ENCODE data around the gene SMAP1. TPM values are rescaled to one million over a fixed set of nuclear protein-coding genes. Genes with fewer than 3 reads are reported as not detected.

SMAP1 gene
- total RNA-seq, 1 experiment from 2014 or later, result 36.1 TPM

- Mint-ChIP-seq H3K27me3 (ENCODE audit: insufficient read depth, unreplicated experiment) (no peaks in the 10 kb centered on the region), H3K36me3 (ENCODE audit: insufficient read depth, unreplicated experiment) (no peaks in the 10 kb centered on the region), H3K9me3 (ENCODE audit: unreplicated experiment) (peaks cover 21% of the 10 kb centered on the region), H3K27ac (ENCODE audit: unreplicated experiment) (no peak overlapping the region), H3K4me1 (ENCODE audit: low read depth, unreplicated experiment) (no peaks in the 10 kb centered on the region), H3K4me3 (ENCODE audit: unreplicated experiment) (no peak overlapping the region)
- CTCF ChIA-PET, result no interaction called here
- Histone ChIP-seq H3K36me3 (ENCODE audit: control insufficient read depth, insufficient read depth, low read length) (no peaks in the 10 kb centered on the region), H3K4me3 (ENCODE audit: low read depth, low read length) (no peak overlapping the region), H3K4me1 (no peaks in the 10 kb centered on the region), H3K27me3 (replicated peaks; ENCODE audit: control insufficient read depth, insufficient read depth, low read length) (no peaks in the 10 kb centered on the region), H3K9me3 (peaks cover 15% of the 10 kb centered on the region)
- no peak for DNase-seq
- POLR2A ChIA-PET, result no interaction called here
- no TSS peak for BruUV-seq (replicated peaks)
- no peak for TF ChIP-seq CTCF (IDR thresholded peaks at IDR 0.05; ENCODE audit: insufficient read depth in 1 of 2, low read depth in 1 of 2, low read length in 1 of 2, severe bottlenecking in 1 of 2, unreplicated experiment in 1 of 2)
- intact Hi-C loops (cut with micrococcal nuclease; ENCODE audit: unreplicated experiment), result no loop called here
Measured at GRCh38 chr6:70872469-70872868, 204.8 kb downstream of the SMAP1 start.

GRCh38 chr6:70874181-70874913 is 206.7 kb downstream of the SMAP1 start:
- no peak overlapping the region for H3K4me3 ChIP-seq (ENCODE audit: low read depth, low read length)
- DNase-seq, result no peak
- no peaks in the 10 kb centered on the region for H3K4me1 ChIP-seq
- H3K36me3 Mint-ChIP-seq (ENCODE audit: insufficient read depth, unreplicated experiment), result no peaks in the 10 kb centered on the region
- no peak overlapping the region for H3K4me3 Mint-ChIP-seq (ENCODE audit: unreplicated experiment)
- CTCF ChIA-PET, result no interaction called here
- H3K27ac Mint-ChIP-seq (ENCODE audit: unreplicated experiment), result no peak overlapping the region
- peaks cover 15% of the 10 kb centered on the region for H3K9me3 ChIP-seq
- H3K9me3 Mint-ChIP-seq (ENCODE audit: unreplicated experiment), result peaks cover 21% of the 10 kb centered on the region
- TF ChIP-seq CTCF (IDR thresholded peaks at IDR 0.05; ENCODE audit: insufficient read depth in 1 of 2, low read depth in 1 of 2, low read length in 1 of 2, severe bottlenecking in 1 of 2, unreplicated experiment in 1 of 2), result no peak
- peaks cover 9% of the 10 kb centered on the region for H3K27me3 Mint-ChIP-seq (ENCODE audit: insufficient read depth, unreplicated experiment)
- POLR2A ChIA-PET, result no interaction called here
- H3K27me3 ChIP-seq (replicated peaks; ENCODE audit: control insufficient read depth, insufficient read depth, low read length), result no peaks in the 10 kb centered on the region
- no peaks in the 10 kb centered on the region for H3K36me3 ChIP-seq (ENCODE audit: control insufficient read depth, insufficient read depth, low read length)
- no TSS peak for BruUV-seq (replicated peaks)
- intact Hi-C loops (cut with micrococcal nuclease; ENCODE audit: unreplicated experiment), result no loop called here
- H3K4me1 Mint-ChIP-seq (ENCODE audit: low read depth, unreplicated experiment), result no peaks in the 10 kb centered on the region

- H3K27me3 ChIP-seq (replicated peaks; ENCODE audit: control insufficient read depth, insufficient read depth, low read length), result no peaks in the 10 kb centered on the region; the same call in 1 of the 2 replicates
- Mint-ChIP-seq H3K4me1 (ENCODE audit: low read depth, unreplicated experiment) (no peaks in the 10 kb centered on the region), H3K36me3 (ENCODE audit: insufficient read depth, unreplicated experiment) (no peaks in the 10 kb centered on the region), H3K4me3 (ENCODE audit: unreplicated experiment) (no peak overlapping the region), H3K27ac (ENCODE audit: unreplicated experiment) (no peak overlapping the region), H3K9me3 (ENCODE audit: unreplicated experiment) (no peaks in the 10 kb centered on the region), H3K27me3 (ENCODE audit: insufficient read depth, unreplicated experiment) (peaks cover 15% of the 10 kb centered on the region)
- H3K9me3 ChIP-seq, result no peaks in the 10 kb centered on the region
- ChIA-PET POLR2A (no interaction called here), CTCF (interaction anchor here (0.5 kb wide), 1 partner anchor 434 kb away, joined by 3 read pairs; no protein-coding TSS in a partner anchor)
- no peak for DNase-seq
- BruUV-seq (replicated peaks), result no TSS peak
- H3K4me1 ChIP-seq, result no peaks in the 10 kb centered on the region
- no peak for TF ChIP-seq CTCF (IDR thresholded peaks at IDR 0.05; ENCODE audit: insufficient read depth in 1 of 2, low read depth in 1 of 2, low read length in 1 of 2, severe bottlenecking in 1 of 2, unreplicated experiment in 1 of 2)
- H3K36me3 ChIP-seq (ENCODE audit: control insufficient read depth, insufficient read depth, low read length), result no peaks in the 10 kb centered on the region
- intact Hi-C loops (cut with micrococcal nuclease; ENCODE audit: unreplicated experiment), result no loop called here
- H3K4me3 ChIP-seq (ENCODE audit: low read depth, low read length), result no peak overlapping the region
Measured at GRCh38 chr6:70879496-70879895, 211.8 kb downstream of the SMAP1 start.

All from Caco-2 (cell line).